NK-92 treated with Interleukin-12 subunit alpha and Interleukin-12 subunit beta, amount 100 ng/mL, for 24 hours (cell line): Measurements from ENCODE around the gene AGAP1.

ENCODE experiments used
- DNase-seq: peaks from one replicate; lab custom pipeline; 2025; lab: John Stamatoyannopoulos, UW

Gene AGAP1

GRCh38 chr2:235966396-235966795 is 472.6 kb downstream of the AGAP1 start:
- no peak for DNase-seq

DNA sequence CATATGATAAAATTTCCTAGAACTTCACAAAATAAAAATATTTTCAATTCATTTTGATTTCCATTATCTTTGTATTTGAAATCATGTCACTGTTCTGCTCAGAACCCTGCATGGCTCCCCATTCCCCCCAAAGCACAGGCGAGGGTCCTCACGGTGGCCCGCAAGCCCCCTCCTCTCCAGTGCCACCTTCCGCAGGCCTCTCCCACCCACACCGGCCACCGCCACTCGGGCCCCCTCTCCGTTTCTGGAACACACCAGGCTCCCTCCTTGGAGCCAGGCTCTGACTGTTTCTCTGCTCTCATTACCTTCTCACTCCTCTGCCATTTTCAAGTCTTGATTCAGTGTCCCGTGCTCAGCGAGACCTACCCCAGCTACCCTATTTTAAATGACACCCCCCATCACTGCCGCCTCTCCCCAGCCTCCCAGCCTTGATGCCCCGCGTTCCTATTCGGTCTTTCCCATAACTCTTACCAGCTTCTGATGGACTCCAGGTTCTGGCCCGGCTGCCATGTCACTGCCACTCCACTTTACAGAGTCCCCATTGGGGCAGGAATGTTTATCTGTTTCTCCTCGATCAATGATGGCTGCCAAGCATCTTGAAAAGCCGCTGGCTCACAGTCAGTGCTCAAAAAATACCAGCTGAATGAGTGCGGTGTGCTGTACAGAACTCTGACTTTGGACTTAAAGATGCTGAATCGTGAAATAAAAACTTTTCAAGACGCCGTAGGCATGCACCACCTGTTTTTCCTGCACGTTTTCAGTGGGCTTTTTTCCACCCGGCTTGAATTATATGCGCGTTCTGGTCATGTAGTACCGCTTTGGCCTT is 473.3 kb downstream of the AGAP1 start:
- DNase-seq: no peak

DNA sequence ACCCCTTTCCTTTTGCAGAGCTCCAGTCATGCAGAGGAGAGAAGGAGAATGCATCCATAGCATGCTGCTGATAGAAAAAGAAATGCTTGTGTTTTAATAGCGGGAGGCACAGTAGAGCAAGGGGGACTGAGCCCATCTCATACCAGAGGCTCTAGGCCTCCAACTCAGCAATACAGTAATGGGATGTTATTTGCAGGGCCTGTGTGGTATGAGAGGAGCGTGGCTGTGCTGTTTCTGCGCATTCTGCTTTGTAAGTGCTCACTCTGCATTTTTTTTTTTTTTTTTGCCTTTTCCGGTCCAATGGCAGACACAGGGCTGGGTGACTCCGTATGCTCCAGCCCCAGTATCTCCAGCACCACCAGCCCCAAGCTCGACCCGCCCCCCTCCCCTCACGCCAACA is 474.3 kb downstream of the AGAP1 start:
- no peak for DNase-seq

DNA sequence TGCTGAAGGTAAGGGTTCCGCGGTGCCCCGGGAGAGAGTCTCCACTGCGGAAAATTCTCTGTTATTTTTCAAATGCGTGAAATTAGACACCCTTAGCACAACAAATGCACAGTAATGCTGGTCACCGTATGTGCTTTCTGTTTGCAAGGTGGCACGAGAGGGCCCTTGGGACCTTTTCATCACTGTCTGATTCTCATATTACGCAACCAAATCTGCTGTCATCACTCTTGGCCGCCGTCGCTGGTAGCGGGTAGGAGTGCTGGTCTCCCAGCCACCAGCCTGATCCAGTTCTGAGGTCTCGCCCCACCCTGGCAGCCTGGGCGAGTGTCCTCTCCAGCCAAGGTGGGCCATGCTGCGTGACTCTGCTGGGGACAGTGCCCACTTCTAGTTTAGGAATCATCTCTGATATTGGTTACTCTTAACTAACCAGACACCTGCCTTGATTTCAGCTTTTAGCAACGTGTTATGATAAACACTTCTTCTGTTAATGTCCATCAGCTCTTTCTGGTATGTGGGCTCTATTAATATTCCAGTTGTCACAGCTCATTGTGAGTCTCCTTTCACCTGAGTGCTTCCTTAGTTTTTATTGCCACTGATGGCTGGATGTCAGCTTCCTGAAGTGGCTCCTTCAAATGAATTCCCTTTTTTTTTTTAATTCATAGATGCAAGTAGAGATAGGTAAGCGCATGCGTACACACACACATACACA is 474.9 kb downstream of the AGAP1 start:
- DNase-seq: no peak

DNA sequence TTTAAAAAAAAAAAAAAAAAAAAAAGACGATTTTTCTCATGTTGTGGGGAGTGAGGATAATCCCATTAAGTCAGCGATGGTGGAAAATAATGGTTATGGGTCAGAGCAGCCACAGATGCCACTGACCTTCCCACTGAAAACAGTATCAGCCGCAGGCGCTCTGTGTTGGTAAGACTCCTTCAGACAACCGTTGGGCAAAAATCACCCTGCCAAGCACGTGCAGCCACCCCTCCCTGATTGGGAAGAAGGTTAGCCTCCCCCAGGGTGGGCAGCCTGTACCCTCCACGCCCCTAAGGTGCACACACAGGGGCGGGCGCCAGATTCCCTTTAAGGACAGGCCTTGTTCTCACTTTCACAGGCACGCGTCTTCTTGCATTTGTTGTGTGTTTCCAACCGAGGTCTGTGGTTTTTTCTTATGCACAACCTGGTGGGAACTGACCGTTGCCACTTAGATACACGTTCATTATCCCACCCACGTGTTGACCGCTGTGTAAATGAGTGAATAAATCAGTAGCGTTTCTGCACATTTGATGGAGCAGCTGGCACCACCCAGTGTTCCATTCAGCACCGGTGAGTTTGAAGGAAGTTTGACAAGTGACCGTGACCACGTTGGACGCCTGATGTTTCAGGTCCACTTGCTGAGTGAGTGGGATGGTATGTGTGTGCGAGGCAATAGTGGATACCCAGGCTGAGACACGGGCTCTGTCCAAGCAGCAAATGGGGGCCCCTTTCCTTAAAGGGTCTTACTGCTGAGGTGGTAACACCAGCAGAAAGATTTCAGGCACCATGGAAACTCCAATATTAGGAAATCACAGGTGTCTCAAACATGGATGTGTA is 476.6 kb downstream of the AGAP1 start:
- no peak for DNase-seq

DNA sequence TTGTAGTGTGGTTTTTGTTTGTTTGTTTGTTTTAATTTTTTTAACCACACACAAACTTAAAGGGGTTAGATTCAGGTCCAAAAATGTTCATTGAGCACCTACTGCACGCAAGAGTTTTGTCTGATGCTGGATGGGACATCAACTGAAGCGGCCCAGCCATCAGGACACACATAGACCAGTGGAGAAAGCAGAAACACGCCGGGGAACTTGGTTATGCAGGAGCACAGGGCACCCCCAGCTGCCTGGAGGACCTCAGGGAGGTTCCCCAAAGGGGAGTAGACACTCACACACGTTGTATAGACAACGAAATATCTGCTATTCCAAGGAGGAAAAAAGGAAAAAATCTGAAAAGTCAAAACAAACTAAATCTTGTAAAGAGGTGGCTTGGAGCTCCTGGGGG is 482.7 kb downstream of the AGAP1 start:
- DNase-seq: no peak

GRCh38 chr2:235976956-235977355 is 483.1 kb downstream of the AGAP1 start:
- no peak for DNase-seq

GRCh38 chr2:235977445-235977844 is 483.6 kb downstream of the AGAP1 start:
- DNase-seq: no peak

DNA sequence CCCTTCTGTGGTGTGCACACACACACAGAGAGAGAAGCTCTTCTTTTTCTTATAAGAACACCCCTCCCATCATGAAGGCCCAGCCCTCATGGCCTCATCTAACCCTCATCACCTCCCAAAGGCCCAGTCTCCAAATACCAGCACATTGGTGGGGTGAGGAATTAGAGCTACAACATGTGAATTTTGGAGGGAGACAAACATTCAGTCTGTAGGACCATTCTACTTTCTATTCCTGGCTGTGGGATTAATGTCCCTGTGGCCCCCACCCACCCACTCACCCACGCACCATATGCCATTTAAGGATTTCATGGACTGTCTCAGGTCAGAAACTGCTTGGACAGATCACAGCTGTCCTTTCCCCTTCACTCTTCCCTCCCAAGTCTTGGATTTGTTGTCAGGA is 484.2 kb downstream of the AGAP1 start:
- no peak for DNase-seq

DNA sequence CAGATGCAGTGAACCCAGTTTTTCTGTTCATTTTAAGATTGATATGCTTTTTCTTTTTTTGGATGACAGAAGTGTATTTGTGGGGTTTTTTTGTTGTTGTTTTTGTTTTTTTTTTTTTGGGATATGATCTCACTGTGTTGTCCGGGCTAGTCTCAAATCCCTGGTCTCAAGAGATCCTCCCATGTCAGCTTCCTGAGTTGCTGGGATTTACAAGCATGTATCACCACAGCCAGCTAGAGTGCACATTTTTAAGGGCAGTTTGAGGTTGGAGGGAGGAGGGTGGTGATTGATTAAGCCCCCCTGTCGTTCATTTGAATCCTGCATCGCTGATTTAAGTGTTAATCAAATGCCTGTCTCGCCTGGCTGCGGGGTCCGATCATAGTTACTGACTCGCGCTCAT is 485.2 kb downstream of the AGAP1 start:
- no peak for DNase-seq

DNA sequence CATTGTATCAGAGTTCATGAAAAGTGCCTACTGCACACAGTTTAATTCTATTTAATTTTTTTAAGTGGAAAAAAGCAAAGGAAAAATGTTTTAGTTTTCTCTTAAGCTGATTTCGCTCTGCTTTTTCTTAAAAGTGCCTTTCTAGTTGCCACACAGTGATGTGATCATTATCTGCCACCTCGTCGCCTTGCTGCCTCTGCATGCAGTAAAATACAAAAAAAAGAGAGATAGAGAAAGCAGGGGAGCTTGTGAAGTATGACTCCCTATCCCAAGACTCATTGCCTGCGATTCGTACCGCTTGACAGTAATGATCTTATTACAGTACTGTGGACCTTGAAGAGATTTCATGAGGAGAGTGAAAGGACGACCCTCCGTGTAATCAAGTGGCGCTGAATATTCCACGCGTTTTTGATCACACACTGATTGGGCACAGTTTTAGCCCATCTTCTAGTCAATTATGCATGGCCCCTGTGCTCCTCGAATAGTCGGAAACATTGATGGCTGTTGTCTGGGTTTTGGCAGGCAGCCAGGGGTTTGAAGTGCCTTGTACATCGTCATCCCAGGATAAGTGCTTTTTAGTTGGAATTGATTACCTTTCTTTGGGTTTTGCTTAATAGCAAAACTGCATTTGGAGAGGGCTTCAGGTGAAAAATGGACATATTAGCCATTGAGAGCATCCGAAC is 486.1 kb downstream of the AGAP1 start:
- no peak for DNase-seq

GRCh38 chr2:235981631-235982030 is 487.8 kb downstream of the AGAP1 start:
- no peak for DNase-seq

- DNase-seq: no peak
These were observed 489.2 kb downstream of the AGAP1 start for GRCh38 chr2:235983016-235983415.

- no peak for DNase-seq
These were observed 490.7 kb downstream of the AGAP1 start for GRCh38 chr2:235984552-235984951.

GRCh38 chr2:235986361-235986760 is 492.5 kb downstream of the AGAP1 start:
- DNase-seq: no peak

DNA sequence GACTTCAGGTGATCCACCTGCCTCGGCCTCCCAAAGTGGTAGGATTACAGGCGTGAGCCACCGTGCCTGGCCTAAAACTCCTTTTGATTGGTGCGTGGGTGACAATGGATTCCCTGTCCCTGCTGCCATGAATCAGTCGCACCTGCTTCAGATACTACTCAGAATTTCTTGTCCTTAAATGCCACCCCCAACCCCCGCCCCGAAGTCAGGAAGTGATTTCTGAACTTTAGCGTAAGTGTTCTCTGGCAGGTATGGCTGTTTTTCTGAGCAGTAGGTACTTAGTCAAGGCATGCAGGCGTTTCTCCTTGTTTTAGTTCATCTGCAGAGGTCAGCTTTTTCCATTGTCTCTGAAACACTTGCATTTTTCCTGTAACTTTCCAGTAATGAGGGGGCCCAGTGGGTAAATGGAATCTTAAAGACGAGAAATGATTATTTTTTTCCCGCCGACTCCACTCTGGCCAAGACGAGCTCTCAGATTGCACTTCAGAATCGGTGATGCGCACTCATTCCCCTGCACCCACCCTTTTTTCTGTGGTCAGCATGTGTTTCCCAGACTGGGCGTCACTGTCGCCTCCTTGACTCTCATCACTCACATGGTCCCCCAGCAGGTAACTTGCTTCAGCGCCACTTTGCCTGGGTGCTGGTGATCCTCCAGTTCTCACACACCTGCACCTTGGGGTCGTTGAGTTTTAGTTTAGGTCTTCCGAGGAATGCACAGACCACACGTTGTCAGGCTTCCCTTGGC is 494.6 kb downstream of the AGAP1 start:
- DNase-seq: no peak

DNA sequence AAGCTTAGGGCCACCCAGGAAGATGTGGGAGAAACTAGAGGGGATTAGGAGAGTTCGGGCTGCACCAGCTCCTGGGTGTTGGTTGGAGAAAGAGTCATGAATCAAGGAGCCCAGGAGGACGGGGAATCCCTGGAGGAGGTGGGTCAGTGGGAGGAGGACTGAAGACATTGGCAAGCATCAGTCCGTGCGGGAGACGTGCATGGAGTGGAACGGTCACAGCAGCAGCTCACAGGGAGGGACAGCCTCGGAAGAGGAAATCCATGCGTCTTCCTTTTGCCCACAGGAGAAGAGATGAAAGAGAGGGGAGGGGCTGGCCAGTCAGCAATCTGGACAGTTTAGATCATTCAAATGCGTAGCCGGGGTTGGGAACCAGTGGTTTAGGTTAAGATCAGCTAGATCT is 495.7 kb downstream of the AGAP1 start:
- no peak for DNase-seq

- no peak for DNase-seq
These were observed 496.5 kb downstream of the AGAP1 start for GRCh38 chr2:235990344-235990743.

DNA sequence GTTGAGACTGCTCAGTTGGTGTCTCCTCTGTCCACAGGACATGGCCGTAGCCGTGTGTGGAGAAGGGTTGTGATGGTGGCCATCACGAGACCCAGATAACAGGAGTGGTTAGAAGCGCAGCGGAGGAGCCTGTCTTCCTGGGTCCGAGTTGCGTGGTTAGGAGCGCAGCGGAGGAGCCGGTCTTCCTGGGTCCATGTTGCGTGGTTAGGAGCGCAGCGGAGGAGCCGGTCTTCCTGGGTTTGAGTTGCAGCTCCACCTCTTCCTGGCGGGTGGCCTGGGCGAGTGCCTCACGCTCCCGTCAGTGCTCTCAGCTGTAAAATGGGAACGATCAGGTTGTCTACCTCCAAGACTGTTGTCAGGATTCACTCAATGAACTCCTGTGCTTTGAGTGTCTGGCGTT is 498.2 kb downstream of the AGAP1 start:
- no peak for DNase-seq

DNA sequence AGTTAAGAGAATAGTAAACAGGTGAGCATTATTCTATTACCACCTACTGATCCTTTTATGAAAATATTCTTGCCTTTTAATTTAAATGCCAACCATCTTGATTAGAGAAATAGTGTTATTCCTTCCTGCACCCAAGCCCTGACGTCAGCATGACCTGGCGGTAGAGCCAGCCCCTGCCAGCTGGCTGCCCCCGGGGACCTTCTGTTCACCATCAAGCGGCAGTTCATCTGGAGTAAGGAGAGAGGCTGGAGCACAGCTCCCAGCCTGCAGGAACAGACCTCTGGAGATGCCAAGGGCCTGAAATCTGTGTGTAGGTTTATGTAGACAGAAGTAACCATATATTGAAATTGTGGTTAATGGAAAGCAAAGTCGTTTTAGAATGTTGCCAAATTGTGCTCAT is 502.6 kb downstream of the AGAP1 start:
- no peak for DNase-seq

- DNase-seq: no peak
These were observed 505.2 kb downstream of the AGAP1 start for GRCh38 chr2:235999011-235999410.
